GM19372 (cell line): ENCODE data around the gene SMG1.
"Not testable (repeated sequence)": the region's sequence is repeated elsewhere in the genome, so short reads cannot be mapped to it uniquely, and the experiment has no call there.

Source experiments
- ATAC-seq: cut with Tn5 transposase; IDR thresholded peaks from one replicate; pipeline ENCODE4 v1.9.1; 2021; ENCODE audit warnings: mild to moderate bottlenecking, low read depth, moderate library complexity; ENCODE audit not compliant: unreplicated experiment

SMG1 gene

DNA sequence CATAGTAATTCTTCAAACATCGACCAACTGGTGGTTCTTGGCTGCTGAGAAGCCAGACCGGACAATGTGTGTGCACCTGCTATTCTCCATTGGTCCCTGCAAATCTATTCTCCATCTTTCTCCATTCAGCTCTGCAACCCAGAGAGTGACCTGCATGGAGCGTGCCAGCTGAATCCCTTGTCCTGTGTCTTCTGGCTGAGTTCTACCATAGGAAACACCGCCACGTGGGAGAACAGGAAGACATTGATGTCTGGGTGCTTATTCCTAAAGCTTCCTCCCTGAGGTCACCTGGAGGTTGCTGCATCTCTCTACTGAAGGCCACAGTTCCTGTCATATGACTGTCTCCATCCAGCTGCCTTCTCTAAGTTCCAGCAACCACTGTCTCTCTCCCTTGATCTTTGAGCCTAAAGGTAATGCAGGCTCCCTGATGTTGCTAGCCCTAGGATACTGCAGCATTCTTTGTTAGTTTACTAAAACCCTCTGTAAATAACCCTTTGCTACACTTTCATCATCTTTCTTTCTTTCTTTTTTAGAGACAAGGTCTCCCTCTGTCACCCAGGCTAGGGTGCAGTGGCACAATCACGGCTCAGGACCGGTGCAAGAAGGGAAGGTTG lies 10.6 kb upstream of the SMG1 start:
- ATAC-seq, result no peak

DNA sequence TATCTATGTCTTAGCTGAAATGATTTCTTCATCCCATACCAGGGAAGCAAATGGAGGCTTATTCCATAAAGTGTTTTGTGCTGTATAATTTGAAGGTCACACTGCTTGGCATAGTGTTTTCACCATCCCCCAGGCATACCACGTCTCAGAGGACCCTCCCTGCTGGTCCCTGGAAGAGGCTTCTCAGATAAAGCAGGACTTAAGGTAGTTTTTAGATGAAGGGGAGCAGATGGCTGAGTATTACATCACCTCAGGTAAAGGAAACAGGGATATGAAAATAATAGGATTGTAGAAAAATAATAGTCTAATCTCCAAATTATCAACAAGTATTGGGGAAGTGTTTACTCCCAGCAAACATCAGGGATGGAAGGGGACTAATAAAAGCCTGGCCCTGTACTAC lies 7.3 kb upstream of the SMG1 start:
- no peak for ATAC-seq

DNA sequence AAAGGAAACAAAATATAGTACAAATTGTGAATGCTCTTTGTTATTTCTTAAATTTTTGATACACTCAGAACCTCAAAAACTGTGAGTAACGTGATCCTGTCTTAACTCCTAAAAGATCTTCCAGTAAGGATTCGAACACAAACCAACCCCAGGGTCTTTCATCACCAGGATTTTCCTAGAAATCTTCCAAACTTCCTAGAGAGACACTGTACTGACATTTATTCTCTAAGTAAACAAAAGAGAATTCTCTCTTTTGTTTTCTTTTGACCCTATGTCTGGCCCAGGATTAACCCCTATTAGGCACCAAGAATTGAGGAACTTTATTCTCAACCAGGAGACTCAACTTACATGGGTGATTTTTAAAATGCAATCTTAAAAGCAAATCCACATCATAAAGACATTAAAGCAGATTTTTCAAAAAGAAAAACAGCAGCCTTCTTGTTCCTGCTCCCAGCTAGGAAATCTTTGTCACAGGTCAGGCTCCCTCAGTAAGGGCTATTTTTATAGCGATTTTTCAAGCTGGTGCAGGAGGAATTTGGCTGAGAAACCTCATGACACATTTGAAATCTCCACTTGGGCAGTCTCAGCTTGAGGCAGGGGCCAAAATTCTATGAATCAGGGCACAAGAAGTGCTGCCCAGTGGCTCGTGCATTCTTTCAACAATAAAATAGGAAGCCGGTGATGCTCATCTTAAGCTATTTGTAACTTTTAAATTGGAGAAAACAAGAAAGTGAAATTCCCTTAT lies 6.2 kb upstream of the SMG1 start:
- ATAC-seq, result no peak

DNA sequence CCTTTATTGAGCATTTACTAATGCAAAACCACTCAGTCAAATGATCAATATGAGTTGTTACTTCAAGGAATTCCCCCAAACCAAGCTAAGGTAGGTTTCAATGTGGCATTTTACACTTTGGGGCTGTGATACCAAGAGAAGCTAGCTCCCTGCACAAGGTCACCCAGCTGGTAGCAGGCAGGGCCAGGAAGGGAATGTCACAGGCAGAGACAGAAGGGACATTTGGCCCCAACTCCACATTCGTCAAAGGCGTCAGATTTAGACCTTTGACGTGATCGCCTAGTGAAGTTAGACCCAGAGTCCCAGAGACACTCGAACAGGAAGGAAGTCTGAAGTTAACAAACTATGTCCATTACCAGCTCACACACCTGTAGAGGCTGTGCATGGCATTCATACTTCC lies 5.5 kb upstream of the SMG1 start:
- ATAC-seq, result no peak

DNA sequence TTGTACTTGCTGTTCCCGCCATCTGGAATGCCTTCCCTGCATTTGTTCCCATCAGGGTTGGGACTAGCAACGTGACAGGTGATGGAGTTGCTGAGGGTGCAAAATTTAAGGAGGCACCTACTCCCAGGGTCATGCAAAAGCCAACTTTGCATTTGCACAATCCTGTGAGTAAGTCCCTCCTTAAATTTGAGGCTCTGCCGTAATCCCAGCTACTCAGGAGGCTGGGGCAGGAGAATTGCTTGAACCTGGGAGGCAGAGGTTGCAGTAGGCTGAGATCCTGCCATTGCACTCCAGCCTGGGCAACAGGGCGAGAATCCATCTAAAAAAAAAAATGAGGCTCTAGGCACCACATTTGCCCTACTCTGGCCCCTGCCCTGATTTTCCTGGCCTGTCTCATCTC lies 3.9 kb upstream of the SMG1 start:
- ATAC-seq, result not testable (repeated sequence)

DNA sequence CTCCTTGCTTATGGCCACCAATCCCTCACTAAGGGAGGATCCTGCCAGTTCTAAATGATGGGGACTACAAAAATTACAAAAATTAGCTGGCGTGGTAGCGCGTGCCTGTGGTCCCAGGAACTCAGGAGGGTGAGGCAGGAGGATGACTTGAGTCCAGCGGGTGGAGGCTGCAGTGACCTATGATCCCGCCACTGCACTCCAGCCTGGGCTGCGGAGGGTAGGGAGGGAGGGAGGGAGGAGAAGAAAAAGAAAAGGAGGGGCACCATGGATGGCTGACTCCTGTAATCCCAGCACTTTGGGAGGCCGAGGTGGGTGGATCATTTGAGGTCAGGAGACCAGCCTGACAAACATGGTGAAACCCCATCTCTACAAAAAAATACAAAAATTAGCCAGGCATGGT lies 1.9 kb upstream of the SMG1 start:
- ATAC-seq, result not testable (repeated sequence)

DNA sequence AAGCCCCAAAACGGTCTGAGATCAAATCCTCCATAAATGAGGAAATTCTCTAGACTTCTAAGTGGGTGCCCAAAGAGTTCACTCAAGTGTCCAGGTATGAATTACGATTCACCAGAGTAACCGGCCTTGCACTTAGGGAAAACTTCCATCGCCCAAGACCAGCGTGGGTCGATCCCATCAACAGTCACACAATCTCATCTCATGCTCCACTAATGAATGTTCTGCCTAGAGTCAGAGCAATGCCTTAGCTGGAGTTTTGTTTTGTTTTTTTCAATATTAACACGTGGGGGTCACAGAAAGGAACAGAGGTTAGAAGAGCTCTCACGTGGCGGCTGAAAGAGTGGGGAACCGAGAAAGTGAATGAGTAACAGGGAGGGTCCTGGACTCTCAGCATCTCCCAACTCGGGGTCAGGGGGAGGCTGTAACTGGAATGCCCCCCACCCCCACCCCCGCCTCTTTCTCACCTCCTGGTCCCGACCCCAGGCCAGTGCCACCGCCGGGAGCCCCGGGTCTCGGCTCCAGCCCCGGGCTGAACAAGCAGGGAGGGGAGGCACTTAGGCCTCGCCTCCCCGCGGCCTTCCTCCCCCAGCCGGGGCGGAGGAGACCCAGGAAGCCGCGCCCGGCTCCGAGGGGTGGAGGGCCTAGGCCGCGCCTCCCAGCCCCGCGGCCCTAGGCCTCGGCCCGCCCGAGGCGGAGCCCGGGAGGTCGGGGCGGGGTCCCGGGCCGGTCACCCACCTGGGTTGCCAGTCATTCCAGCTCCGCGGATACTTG lies 808 bp downstream of the SMG1 start:
- peak; percentile 38 for ATAC-seq

DNA sequence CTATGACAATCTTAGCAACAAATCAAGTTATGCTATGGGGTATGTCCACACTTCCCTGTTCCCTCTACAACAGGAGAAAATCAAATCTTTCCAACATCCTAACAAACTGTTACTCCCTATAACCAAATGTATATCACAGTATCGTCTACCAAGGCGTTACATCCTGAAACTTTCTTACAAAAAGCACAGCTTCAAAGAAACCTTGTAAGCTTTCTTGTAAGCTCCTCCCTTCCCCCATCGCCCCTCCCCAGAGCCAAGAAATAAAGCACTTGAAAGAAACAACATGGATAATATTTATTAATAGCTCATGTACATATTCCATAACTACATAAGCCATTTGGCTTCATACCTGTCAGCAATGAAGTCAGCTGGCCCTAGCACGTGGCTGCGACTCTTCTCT lies 2.3 kb downstream of the SMG1 start:
- not testable (repeated sequence) for ATAC-seq

DNA sequence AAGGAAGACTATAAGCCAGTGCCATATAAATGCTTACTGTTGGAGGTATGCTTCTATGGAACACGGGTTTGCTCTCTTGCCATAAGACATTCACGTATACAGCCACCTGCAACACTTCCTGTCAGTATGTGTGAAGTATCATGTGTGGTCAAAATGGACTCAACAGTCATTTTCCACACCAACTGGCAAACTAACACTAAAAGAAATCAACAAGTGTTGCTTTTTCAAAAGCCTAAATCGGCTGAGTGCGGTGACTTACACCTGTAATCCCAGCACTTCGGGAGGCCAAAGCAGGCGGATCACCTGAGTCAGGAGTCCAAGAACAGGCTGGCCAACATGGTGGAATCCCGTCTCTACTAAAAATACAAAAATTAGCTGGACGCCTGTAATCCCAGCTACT lies 3.1 kb downstream of the SMG1 start:
- not testable (repeated sequence) for ATAC-seq

DNA sequence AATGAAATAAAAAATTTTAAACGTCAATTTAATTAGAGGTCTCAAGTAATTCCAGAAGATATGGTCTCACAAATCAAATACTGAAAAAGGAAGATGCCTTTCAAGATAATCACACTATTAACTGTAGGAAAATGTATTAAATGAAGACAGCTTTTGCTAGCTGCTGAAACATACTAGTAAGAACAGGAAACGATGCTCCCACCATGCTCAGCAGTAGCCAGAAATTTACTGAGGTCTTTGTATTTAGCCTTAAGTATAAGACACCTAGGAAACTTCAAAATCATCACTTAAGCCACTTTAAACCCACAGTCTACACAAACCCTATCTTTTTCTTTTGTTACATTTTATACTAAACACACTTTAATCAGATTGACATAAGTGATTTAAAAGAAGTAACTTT lies 16.6 kb downstream of the SMG1 start:
- not testable (repeated sequence) for ATAC-seq

DNA sequence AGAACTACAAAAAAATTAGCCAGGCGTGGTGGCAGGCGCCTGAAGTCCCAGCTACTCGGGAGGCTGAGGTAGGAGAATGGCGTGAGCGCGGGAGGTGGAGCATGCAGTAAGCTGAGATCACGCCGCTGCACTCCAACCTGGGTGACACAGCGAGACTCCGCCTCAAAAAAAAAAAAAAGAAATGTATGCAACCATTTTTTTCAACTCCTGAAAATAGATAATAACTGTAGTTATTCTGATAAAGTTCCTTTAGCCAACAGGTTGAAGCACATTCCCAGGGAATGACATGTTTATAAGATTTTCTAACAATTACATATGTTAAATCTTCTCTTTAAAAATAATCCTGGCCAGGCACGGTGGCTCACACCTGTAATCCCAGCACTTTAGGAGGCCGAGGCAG lies 17.5 kb downstream of the SMG1 start:
- not testable (repeated sequence) for ATAC-seq

DNA sequence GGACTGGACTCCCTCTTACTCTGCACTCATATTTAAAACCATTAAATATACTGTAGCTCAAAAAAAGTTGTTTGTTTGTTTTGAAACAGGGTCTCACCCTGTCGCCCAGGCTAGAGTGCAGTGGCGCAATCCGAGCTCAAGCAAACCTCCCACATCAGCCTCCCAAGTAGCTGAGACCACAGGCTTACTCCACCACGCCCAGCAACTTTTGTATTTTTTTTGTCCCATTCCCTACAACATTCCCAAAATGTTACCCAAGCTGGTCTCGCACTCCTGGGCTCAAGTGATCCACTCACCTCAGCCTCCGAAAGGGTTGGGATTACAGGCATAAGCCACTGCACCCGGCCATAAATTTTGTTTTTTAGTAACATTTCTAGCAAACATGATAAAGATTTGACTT lies 23.4 kb downstream of the SMG1 start:
- ATAC-seq, result not testable (repeated sequence)

DNA sequence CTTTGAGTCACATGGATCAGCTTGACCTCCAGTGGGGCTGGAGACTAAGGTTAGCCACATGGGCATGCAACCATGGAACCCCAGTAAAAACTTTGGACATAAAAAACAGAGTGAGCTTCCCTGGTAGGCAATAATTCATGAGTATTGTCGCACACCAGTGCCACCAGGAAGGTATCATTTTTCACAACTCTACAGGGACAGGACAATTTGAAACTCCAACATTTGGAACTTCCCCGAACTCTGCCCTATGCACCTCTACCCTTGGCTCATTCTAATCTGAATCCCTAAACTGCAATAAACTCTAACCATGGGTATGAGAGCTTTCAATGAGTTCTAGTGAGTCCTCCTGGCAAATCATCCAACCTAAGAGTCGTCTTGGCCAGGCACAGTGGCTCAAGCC lies 24.2 kb downstream of the SMG1 start:
- not testable (repeated sequence) for ATAC-seq

DNA sequence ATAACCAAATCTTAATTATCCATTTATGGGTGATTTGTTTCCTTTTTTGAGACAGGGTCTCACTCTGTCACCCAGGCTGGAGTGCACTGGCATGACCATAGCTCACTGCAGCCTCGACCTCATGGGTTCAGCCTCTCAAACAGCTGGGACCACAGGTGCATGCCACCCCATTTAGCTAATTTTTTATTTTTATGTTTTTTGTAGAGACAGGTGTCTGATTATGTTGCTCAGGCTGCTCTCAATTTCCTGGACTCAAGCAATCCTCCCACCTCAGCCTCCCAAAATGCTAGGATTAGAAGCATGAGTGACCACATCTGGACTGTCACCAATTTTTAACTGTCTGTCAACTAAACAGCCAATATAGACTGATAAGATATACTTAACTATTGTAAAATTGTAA lies 25.0 kb downstream of the SMG1 start:
- ATAC-seq, result not testable (repeated sequence)

DNA sequence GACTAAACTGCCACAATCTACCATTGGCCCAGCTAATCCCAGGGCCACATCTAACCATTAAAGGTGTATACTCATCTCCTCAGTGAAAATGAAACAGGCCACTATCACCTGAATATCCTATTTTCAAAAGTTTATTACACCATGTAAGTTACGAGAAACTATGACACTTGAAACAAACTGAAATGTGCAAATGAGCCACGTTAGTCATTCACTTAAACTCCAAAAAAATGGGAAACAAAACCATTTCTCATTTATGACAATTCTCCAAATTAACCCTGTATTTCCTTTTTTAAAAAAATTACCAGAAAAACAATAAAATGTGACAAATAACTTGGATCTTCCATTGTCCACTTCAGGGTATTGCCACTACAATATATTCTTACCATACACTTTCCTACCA lies 41.8 kb downstream of the SMG1 start:
- ATAC-seq, result not testable (repeated sequence)

DNA sequence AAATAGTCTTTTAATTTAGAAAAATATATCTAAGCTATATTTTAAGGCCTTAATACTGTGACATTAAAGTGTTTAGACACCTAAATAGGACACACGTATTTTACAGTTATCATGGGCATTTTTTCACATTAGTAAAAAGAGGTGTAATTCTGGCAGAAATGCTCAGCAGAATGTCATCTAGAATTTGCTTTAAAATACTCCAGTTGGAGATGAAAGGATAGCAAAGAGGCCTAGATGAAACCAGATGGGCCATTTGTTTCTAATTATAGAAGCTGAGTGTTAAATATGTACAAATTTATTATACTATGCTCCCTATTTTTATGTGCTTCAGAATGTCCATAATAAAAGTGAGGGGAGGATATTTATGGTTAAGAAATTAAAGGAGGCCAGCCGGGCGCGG lies 48.5 kb downstream of the SMG1 start:
- ATAC-seq, result not testable (repeated sequence)

DNA sequence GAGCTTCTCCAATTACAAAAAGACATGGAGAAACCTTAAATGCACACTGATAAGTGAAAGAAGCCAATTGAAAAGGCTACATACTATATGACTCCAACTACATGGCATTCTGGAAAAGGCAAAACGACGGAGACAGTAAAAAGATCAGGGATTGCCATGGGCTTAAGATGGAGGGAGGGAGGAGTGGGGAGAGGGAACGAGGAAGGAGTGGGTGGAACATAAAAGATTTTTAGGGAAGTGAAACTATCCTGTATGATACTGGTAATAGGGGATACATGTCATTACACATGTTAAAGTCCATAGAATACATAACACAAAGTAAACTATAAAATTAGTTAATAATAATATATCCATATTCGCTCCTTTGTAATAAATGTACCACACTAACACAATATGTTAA lies 48.9 kb downstream of the SMG1 start:
- not testable (repeated sequence) for ATAC-seq

DNA sequence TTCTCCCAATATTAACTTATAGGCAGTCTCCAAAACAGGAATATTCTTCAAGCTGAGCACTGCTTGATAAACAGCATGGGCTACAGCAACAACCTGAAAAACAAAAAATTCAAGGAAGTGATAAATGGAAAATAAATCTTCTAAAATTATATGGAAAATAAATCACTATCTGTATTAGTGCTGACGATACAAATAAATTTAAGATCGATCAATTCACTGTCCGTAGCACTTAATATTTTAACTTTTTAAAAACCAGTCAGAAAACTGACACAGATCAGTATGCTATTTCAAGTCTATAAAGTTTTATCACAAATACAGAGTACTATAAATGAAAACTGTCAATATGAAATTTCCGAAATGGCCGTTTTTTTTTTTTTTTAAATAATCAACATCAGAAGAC lies 49.9 kb downstream of the SMG1 start:
- not testable (repeated sequence) for ATAC-seq

DNA sequence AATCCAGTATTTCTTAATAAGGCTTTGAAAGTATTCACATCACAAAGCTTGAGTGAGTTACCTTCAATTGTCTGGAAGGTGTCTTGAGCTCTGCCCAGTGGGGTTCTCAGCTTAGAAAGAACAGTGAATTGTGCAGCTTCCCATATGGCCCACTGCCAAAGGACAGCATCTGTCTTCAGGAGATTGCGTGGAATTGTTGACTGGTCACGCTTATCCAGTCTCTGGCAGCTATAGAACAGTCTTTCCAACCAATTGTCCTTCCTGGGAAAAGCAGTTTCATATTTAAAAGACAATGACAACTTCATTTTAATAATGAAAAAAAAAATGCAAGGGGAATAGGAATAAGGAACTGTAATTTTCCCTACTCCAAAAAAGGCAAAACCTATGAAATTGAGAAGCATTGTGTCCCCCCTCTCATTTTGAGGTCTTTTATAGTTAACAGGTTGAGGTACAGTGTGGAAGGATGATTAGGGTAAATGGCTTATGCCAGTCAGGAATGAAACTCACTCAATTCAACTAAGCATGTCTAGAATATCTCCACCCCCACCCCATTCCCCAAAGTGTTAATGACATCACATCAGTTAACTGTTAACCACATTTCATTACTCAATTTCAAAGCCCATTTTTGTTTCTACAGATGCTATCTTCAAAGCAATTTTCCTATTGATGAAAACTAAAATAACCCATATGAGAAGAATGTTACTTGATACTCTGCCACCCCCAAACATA lies 57.0 kb downstream of the SMG1 start:
- not testable (repeated sequence) for ATAC-seq

DNA sequence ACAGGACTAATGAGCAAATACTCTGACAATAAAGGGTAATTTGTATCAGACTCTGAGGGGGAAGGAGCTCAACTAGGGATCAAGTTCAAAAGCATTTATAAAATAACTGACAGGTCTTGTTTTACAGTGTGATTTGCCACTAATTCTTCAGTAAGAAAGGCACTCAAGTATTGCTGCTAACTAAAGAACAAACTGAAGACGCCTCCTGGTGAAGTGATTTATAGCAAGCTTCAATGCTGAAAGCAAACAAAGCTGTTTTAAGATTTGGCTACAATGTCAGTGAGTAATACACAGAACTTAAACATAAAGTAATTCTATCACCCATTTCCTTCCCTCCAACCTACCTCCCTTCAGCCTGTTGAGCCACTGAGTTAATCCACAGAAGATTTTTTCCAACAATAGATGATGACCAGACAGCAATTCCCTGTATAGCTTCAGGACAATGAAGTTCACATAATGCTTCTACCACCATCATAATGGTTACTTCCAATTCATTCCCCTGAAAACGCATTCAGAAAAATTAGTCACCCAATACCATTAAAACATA lies 59.9 kb downstream of the SMG1 start:
- not testable (repeated sequence) for ATAC-seq

DNA sequence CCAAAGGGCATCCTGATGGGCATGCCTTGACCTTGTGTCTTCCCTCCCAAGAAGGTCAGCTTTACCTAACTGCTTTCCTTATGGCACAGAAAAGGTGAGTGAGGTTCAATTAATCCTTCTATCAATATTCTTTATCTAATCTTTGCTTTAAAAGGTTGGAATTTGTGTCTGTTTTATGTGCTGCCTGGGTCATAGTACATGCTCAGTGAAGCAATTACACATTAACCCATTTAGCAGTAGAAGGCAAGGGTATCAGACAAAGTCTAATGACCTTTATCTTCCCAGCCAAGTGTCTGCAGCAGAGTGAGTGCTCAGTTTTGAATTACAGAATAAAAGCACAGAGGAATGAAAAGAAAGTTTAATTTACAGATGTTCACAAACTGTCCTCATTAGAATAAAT lies 63.3 kb downstream of the SMG1 start:
- not testable (repeated sequence) for ATAC-seq
